Uterus (tissue), 2 donors: Measurements from ENCODE around the gene ADPRHL1.

Source experiments
- CTCF ChIP-seq, 4 experiments: fragments of 200-600 bp in 2 of 4; fragments of 450-650 bp in 2 of 4; sonication (generic) in 2 of 4; IDR thresholded peaks; one replicate each; pipeline ENCODE4 v1.5.1; 2016 to 2019; ENCODE audit warnings: antibody characterized with exemption in 4 of 4, mild to moderate bottlenecking in 2 of 4, moderate library complexity in 1 of 4
- POLR2A ChIP-seq, 2 donors: fragments of 450-650 bp; IDR thresholded peaks; one replicate each; pipeline ENCODE4 v1.6.1; 2016; ENCODE audit warnings: antibody characterized with exemption in 2 of 2, mild to moderate bottlenecking in 1 of 2, moderate library complexity in 1 of 2

- TF ChIP-seq POLR2A (IDR thresholded peaks at IDR 0.05) (no peak), CTCF (IDR thresholded peaks at IDR 0.05) (no peak)
These were observed 46.2 kb downstream of the ADPRHL1 start for GRCh38 chr13:113407103-113407530.
